ENCODE data around the gene FXYD7. TPM values are rescaled to one million over a fixed set of nuclear protein-coding genes. Genes with fewer than 3 reads are reported as not detected.

FXYD7 gene
- total RNA-seq, 1 donor, result not detected

GRCh38 chr19:35122687-35123551, 20.1 kb upstream of the FXYD7 start:
- no peak overlapping the region for H3K4me3 ChIP-seq (ENCODE audit: low read depth, low read length)
- TF ChIP-seq CTCF (IDR thresholded peaks at IDR 0.05; ENCODE audit: insufficient read depth, low read length), result no peak
- no peak for DNase-seq (ENCODE audit: low read depth)

- H3K4me3 ChIP-seq (ENCODE audit: low read depth, low read length), result peak overlapping the region; percentile 87
- DNase-seq (ENCODE audit: low read depth), result no peak
- TF ChIP-seq CTCF (IDR thresholded peaks at IDR 0.05; ENCODE audit: insufficient read depth, low read length), result no peak
These were observed 19.5 kb upstream of the FXYD7 start for GRCh38 chr19:35123573-35123972.

- peak; percentile 94 for DNase-seq (ENCODE audit: low read depth)
- TF ChIP-seq CTCF (IDR thresholded peaks at IDR 0.05; ENCODE audit: insufficient read depth, low read length), result no peak
- H3K4me3 ChIP-seq (ENCODE audit: low read depth, low read length), result peak overlapping the region; percentile 87
These were observed 18.7 kb upstream of the FXYD7 start for GRCh38 chr19:35124098-35125060.

GRCh38 chr19:35125270-35125717, 17.8 kb upstream of the FXYD7 start:
- DNase-seq (ENCODE audit: low read depth), result no peak
- H3K4me3 ChIP-seq (ENCODE audit: low read depth, low read length), result no peak overlapping the region
- TF ChIP-seq CTCF (IDR thresholded peaks at IDR 0.05; ENCODE audit: insufficient read depth, low read length), result no peak

GRCh38 chr19:35125749-35126623, 17.1 kb upstream of the FXYD7 start:
- no peak for DNase-seq (ENCODE audit: low read depth)
- no peak overlapping the region for H3K4me3 ChIP-seq (ENCODE audit: low read depth, low read length)
- no peak for TF ChIP-seq CTCF (IDR thresholded peaks at IDR 0.05; ENCODE audit: insufficient read depth, low read length)

- no peak for DNase-seq (ENCODE audit: low read depth)
- no peak for TF ChIP-seq CTCF (IDR thresholded peaks at IDR 0.05; ENCODE audit: insufficient read depth, low read length)
- no peak overlapping the region for H3K4me3 ChIP-seq (ENCODE audit: low read depth, low read length)
These were observed 16.5 kb upstream of the FXYD7 start for GRCh38 chr19:35126624-35126959.

Data from fibroblast of the aortic adventitia (primary cell).